Right lobe of liver (tissue), 6 donors: ENCODE measurements around the gene GCKR. TPM values are rescaled to one million over a fixed set of nuclear protein-coding genes. Genes with fewer than 3 reads are reported as not detected.

Source experiments
- ATAC-seq, 4 donors: fragments of 200-7000 bp; cut with Tn5 transposase; one replicate each; pipeline ENCODE4 v1.9.1; 2020; ENCODE audit warnings: mild to moderate bottlenecking in 4 of 4, moderate library complexity in 4 of 4
- DNase-seq, 3 donors: peaks; one replicate each; pipeline ENCODE4 v3.0.0-alpha.2; 2020
- H3K27ac ChIP-seq, 3 donors: fragments of 200-600 bp; one replicate each; pipeline ENCODE4 v1.8.0; 2022
- H3K27me3 ChIP-seq, 2 donors: fragments of 200-600 bp; one replicate each; pipeline ENCODE4 v1.8.0; 2022
- H3K36me3 ChIP-seq, 4 donors: fragments of 200-600 bp; sonication (generic) in 1 of 4; one replicate each; pipeline versions ENCODE4 v1.5.1 to v1.8.0; 2017 to 2022; ENCODE audit warnings: control low read depth in 1 of 4
- H3K4me1 ChIP-seq, 4 donors: fragments of 200-600 bp; sonication (generic) in 1 of 4; one replicate each; pipeline versions ENCODE4 v1.5.1 to v1.8.0; 2017 to 2022; ENCODE audit warnings: control low read depth in 1 of 4
- H3K4me3 ChIP-seq, 3 donors: fragments of 200-600 bp; one replicate each; pipeline ENCODE4 v1.8.0; 2022
- H3K9me3 ChIP-seq, 4 donors: fragments of 200-600 bp; sonication (generic) in 1 of 4; one replicate each; pipeline versions ENCODE4 v1.5.1 to v1.8.0; 2017 to 2022; ENCODE audit warnings: control low read depth in 1 of 4
- POLR2A ChIP-seq: fragments of 450-650 bp; IDR thresholded peaks from one replicate; pipeline ENCODE4 v1.6.1; 2017; ENCODE audit warnings: antibody characterized with exemption, mild to moderate bottlenecking
- WGBS: methylation state at CpG from one replicate; pipeline ENCODE4 v1.1.6; 2018; ENCODE audit warnings: low coverage, low lambda C conversion rate; ENCODE audit not compliant: insufficient coverage; ENCODE audit errors: missing lambda C conversion rate; 5-methylcytosine and 5-hydroxymethylcytosine counted together
- intact Hi-C, 2 donors: fragments of 100-400 bp; cut with DNase I; formaldehyde crosslinking; loops; one replicate each; pipeline versions ENCODE4 v1.11.2 to v1.14.1; 2022
- total RNA-seq, 6 experiments: library from RNA; depleted of rRNA in 2 of 6; stranded (reverse); fragments of >200 nt in 2 of 6; fragmentation: NEBNext Ultra II Directional in 3 of 6; extraction: Animal tissue kit (Norgen Biotek cat#: 25700) in 3 of 6; gene quantifications; one replicate each; pipeline versions ENCODE4 v1.1.0 to v1.2.4, GENCODE V29; 2016 to 2023
- TF ChIP-seq, protein P1 (sequence below), 4 donors: fragments of 200-600 bp in 3 of 4; fragments of 450-650 bp in 1 of 4; IDR thresholded peaks; one replicate each; pipeline versions ENCODE4 v1.5.1 to v1.8.0; 2016 to 2022; ENCODE audit warnings: antibody characterized with exemption in 4 of 4, mild to moderate bottlenecking in 2 of 4
- donor health status: DM: no; HTN: yes; CAD: no.
- donor health status: DM: no; HTN: no; CAD: no.
- donor health status: DM: no; HTN: no; CAD: no.
- donor health status: DM: no; HTN: yes; CAD: no.
- donor health status: DM: no; HTN: yes; CAD: no.

Gene GCKR
- total RNA-seq, 6 experiments from 2014 or later = 57.9 to 164 (median 115) TPM

DNA sequence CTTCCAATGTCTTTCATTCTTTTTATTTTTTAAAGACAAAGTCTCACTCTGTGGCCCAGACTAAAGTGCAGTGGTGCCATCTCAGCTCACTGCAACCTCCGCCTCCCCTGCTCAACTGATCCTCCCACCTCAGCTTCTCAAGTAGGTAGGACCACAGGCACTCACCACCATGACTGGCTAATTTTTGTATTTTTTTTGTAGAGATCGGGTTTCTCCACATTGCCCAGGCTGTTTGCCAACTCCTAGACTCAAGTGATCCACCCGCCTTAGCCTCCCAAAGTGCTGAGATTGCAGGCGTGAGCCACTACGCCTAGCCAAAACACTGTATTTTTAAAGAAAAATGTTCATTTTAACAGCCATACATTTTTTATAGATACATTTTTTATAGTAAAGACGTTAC, 12.7 kb downstream of the GCKR start:
- H3K4me3 ChIP-seq = no peak overlapping the region
- no peaks in the 10 kb centered on the region for H3K27me3 ChIP-seq
- ATAC-seq = no peak
- intact Hi-C loops = no loop called here
- H3K4me1 ChIP-seq = peaks cover 0 to 20% (median 7%) of the 10 kb centered on the region in 4 donors
- TF ChIP-seq POLR2A = no peak
- TF ChIP-seq, protein P1, sequence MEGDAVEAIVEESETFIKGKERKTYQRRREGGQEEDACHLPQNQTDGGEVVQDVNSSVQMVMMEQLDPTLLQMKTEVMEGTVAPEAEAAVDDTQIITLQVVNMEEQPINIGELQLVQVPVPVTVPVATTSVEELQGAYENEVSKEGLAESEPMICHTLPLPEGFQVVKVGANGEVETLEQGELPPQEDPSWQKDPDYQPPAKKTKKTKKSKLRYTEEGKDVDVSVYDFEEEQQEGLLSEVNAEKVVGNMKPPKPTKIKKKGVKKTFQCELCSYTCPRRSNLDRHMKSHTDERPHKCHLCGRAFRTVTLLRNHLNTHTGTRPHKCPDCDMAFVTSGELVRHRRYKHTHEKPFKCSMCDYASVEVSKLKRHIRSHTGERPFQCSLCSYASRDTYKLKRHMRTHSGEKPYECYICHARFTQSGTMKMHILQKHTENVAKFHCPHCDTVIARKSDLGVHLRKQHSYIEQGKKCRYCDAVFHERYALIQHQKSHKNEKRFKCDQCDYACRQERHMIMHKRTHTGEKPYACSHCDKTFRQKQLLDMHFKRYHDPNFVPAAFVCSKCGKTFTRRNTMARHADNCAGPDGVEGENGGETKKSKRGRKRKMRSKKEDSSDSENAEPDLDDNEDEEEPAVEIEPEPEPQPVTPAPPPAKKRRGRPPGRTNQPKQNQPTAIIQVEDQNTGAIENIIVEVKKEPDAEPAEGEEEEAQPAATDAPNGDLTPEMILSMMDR (IDR thresholded peaks at IDR 0.05) = no peak
- 47% methylated on average over 6 of the region's 6 CpGs for WGBS
- peaks cover 0 to 24% (median 6%) of the 10 kb centered on the region in 4 donors for H3K36me3 ChIP-seq
- no peak overlapping the region for H3K27ac ChIP-seq
- H3K9me3 ChIP-seq = no peaks in the 10 kb centered on the region
- DNase-seq = no peak

DNA sequence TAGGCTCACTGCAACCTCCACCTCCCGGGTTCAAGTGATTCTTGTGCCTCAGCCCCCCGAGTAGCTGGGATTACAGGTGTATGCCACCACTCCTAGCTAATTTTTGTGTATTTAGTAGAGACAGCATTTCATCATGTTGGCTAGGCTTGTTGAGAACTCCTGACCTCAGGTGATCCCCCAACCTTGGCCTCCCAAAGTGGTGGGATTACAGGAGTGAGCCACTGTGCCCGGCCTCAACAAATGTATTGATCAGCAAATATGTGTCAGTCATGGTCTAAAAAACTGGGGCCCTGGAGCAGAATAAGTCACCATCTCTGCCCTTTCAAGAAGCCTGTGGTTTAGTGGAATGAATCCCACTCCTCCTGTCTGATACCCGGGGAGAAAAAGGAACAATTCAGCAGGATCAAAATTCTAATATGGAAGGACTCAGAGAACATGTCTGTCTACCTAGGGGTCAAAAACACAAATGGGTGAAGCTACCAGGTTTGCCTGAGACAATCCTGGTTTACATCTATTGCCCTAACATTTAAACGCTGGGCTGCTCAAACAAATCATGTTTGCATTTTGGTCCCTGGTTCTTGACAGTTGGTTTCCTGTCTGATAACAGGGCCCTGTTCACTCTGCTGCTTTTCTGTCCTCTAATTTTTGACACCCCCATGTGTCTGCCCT, 21.6 kb downstream of the GCKR start:
- Histone ChIP-seq H3K27ac (no peak overlapping the region), H3K9me3 (no peaks in the 10 kb centered on the region), H3K4me3 (no peak overlapping the region), H3K4me1 (peaks cover 0 to 18% (median 6%) of the 10 kb centered on the region in 4 donors), H3K36me3 (peaks cover 0 to 30% (median 8%) of the 10 kb centered on the region in 4 donors), H3K27me3 (no peaks in the 10 kb centered on the region)
- DNase-seq = no peak
- intact Hi-C loops = no loop called here
- ATAC-seq = no peak
- TF ChIP-seq, protein P1 (IDR thresholded peaks at IDR 0.05) = no peak
- no peak for TF ChIP-seq POLR2A
- 52% methylated on average over 5 of the region's 5 CpGs for WGBS

DNA sequence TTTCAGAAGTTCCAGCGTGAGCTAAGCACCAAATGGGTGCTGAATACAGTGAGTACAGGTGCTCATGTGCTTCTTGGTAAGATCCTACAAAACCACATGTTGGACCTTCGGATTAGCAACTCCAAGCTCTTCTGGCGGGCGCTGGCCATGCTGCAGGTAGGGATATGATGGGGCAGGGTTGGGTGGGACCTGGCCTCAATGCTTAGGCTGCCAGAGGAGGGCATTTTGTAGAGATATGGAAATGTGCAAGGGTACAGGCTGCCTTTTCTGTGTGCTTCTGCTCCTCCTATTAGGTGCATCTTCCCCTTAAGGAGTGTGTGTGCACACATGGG, 22.1 kb downstream of the GCKR start:
- peaks cover 0 to 18% (median 6%) of the 10 kb centered on the region in 4 donors for H3K4me1 ChIP-seq
- H3K27ac ChIP-seq = no peak overlapping the region
- no peak overlapping the region for H3K4me3 ChIP-seq
- peaks cover 0 to 31% (median 13%) of the 10 kb centered on the region in 4 donors for H3K36me3 ChIP-seq
- TF ChIP-seq, protein P1 (IDR thresholded peaks at IDR 0.05) = no peak
- no peak for TF ChIP-seq POLR2A
- no peak for DNase-seq
- intact Hi-C loops = no loop called here
- 94% methylated on average over 4 of the region's 4 CpGs for WGBS
- H3K27me3 ChIP-seq = no peaks in the 10 kb centered on the region
- H3K9me3 ChIP-seq = no peaks in the 10 kb centered on the region
- ATAC-seq = no peak

- H3K36me3 ChIP-seq = peaks cover 0 to 44% (median 15%) of the 10 kb centered on the region in 4 donors
- peak overlapping the region in 1 of 3 donors; percentile 19 for H3K27ac ChIP-seq
- DNase-seq = peak; percentile 55 to 78 (median 73)
- WGBS = 36% methylated on average over 2 of the region's 2 CpGs
- no peak for TF ChIP-seq POLR2A
- TF ChIP-seq, protein P1 (IDR thresholded peaks at IDR 0.05) = no peak
- H3K4me1 ChIP-seq = peaks cover 0 to 18% (median 6%) of the 10 kb centered on the region in 4 donors
- no peaks in the 10 kb centered on the region for H3K27me3 ChIP-seq
- peak; percentile 87 to 95 (median 91) for ATAC-seq
- H3K9me3 ChIP-seq = no peaks in the 10 kb centered on the region
- intact Hi-C loops = no loop called here
- H3K4me3 ChIP-seq = no peak overlapping the region
Measured at GRCh38 chr2:27520316-27520715, 23.7 kb downstream of the GCKR start.
